CD8-positive, alpha-beta memory T cell (primary cell): ENCODE measurements around the gene UFC1. TPM values are rescaled to one million over a fixed set of nuclear protein-coding genes. Genes with fewer than 3 reads are reported as not detected.
"Not testable (repeated sequence)": the region's sequence is repeated elsewhere in the genome, so short reads cannot be mapped to it uniquely, and the experiment has no call there.

ENCODE experiments used
- CTCF ChIA-PET: fragments of 350-600 bp; sonication (Branson Sonifier 250); formaldehyde crosslinking; loops from one replicate; lab custom pipeline; 2021; ENCODE audit warnings: antibody characterized with exemption; lab: Charles Lee
- POLR2A ChIA-PET: fragments of 350-600 bp; sonication (Branson Sonifier 250); formaldehyde crosslinking; loops from one replicate; lab custom pipeline; 2021; ENCODE audit warnings: antibody characterized with exemption; lab: Charles Lee
- DNase-seq, 5 donors: peaks; one replicate each; pipeline versions ENCODE4 v3.0.0 to v3.0.0-alpha.2; 2020 to 2022; ENCODE audit warnings: mixed read lengths in 1 of 5
- H3K27ac ChIP-seq: one replicate; pipeline ENCODE4 v1.7.0; 2013; ENCODE audit warnings: low read depth, mild to moderate bottlenecking, low read length, moderate library complexity
- H3K27me3 ChIP-seq: 2 replicates; pipeline ENCODE4 v1.7.0; 2013; ENCODE audit warnings: low read length, mild to moderate bottlenecking; ENCODE audit not compliant: insufficient read depth, poor library complexity, severe bottlenecking
- H3K36me3 ChIP-seq: 2 replicates; pipeline ENCODE4 v1.7.0; 2013; ENCODE audit warnings: mild to moderate bottlenecking, low read length, moderate library complexity; ENCODE audit not compliant: insufficient read depth
- H3K4me1 ChIP-seq: 2 replicates; pipeline ENCODE4 v1.7.0; 2013; ENCODE audit warnings: mild to moderate bottlenecking, low read length, moderate library complexity; ENCODE audit not compliant: insufficient read depth
- H3K4me3 ChIP-seq: 2 replicates; pipeline ENCODE4 v1.7.0; 2013; ENCODE audit warnings: mild to moderate bottlenecking, low read length
- H3K9me3 ChIP-seq: 2 replicates; pipeline ENCODE4 v1.7.0; 2013; ENCODE audit warnings: mild to moderate bottlenecking, low read length
- H3K27ac Mint-ChIP-seq, 8 donors: one replicate each; pipeline ENCODE4 v1.8.0; 2020 to 2021; ENCODE audit warnings: mixed read lengths in 8 of 8, mild to moderate bottlenecking in 6 of 8, inconsistent platforms in 3 of 8, moderate library complexity in 3 of 8
- H3K27me3 Mint-ChIP-seq, 2 donors: one replicate each; pipeline ENCODE4 v1.8.0; 2020 to 2021; ENCODE audit warnings: mixed read lengths in 2 of 2, mild to moderate bottlenecking in 1 of 2, moderate library complexity in 1 of 2
- H3K36me3 Mint-ChIP-seq, 3 donors: one replicate each; pipeline ENCODE4 v1.8.0; 2020 to 2021; ENCODE audit warnings: mixed read lengths in 3 of 3, inconsistent platforms in 1 of 3, mild to moderate bottlenecking in 1 of 3
- H3K4me1 Mint-ChIP-seq, 3 donors: one replicate each; pipeline ENCODE4 v1.8.0; 2020 to 2021; ENCODE audit warnings: mixed read lengths in 3 of 3, inconsistent platforms in 1 of 3, mild to moderate bottlenecking in 1 of 3
- H3K4me3 Mint-ChIP-seq, 7 donors: one replicate each; pipeline ENCODE4 v1.8.0; 2020 to 2021; ENCODE audit warnings: mixed read lengths in 7 of 7, mild to moderate bottlenecking in 6 of 7, moderate library complexity in 4 of 7, inconsistent platforms in 2 of 7
- H3K9me3 Mint-ChIP-seq, 5 donors: one replicate each; pipeline ENCODE4 v1.8.0; 2020 to 2022; ENCODE audit warnings: mixed read lengths in 5 of 5, mild to moderate bottlenecking in 3 of 5, moderate library complexity in 2 of 5, inconsistent platforms in 1 of 5
- polyA plus RNA-seq: library from polyadenylated mRNA; unstranded; fragments of 300-500 nt; fragmentation: Illumina TruSeq; gene quantifications from one replicate; pipeline ENCODE4 v1.2.3, GENCODE V29; 2021
- total RNA-seq, 2 experiments: library from RNA; stranded (reverse); gene quantifications; one replicate each; pipeline ENCODE4 v1.2.3, GENCODE V29; 2021

UFC1 gene
- total and polyA plus RNA-seq, 3 experiments from 2014 or later, result 109 to 174 (median 118) TPM

DNA sequence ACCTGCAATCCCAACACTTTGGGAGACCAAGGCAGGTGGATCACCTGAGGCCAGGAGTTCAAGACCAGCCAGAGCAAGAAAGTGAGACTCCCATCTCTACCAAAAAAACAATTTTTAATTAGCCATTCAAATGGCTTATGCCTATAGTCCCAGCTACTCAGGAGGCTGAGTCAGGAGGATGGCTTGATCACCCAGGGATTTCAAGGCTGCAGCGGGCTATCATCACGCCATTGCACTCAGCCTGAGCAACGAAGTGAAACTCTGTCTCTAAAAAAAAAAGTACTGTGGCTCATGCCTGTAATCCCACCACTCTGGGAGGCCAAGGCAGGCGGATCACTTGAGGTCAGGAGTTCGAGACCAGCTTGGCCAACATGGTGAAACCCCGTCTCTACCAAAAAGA is 37.8 kb upstream of the UFC1 start:
- H3K27me3 ChIP-seq, H3K27ac ChIP-seq, H3K9me3 Mint-ChIP-seq, H3K4me3 ChIP-seq, H3K27me3 Mint-ChIP-seq, H3K9me3 ChIP-seq, DNase-seq, H3K36me3 ChIP-seq: not testable (repeated sequence)
- Mint-ChIP-seq H3K27ac (peak overlapping the region in 5 of 8 donors; percentile 21 to 95 (median 80)), H3K4me1 (peaks cover 70 to 88% (median 78%) of the 10 kb centered on the region in 3 donors), H3K4me3 (peak overlapping the region; percentile 11 to 95 (median 93)), H3K36me3 (peaks cover 0 to 44% (median 5%) of the 10 kb centered on the region in 3 donors)
- CTCF ChIA-PET, result interaction anchor here (2.3 kb wide), 1 partner anchor 16 kb away, joined by 5 read pairs; no protein-coding TSS in a partner anchor
- H3K4me1 ChIP-seq, result peaks cover 53% of the 10 kb centered on the region
- POLR2A ChIA-PET, result interaction anchor here (2.3 kb wide), 1 partner anchor 38 kb away, joined by 5 read pairs; the partner anchor contains the start of gene UFC1

DNA sequence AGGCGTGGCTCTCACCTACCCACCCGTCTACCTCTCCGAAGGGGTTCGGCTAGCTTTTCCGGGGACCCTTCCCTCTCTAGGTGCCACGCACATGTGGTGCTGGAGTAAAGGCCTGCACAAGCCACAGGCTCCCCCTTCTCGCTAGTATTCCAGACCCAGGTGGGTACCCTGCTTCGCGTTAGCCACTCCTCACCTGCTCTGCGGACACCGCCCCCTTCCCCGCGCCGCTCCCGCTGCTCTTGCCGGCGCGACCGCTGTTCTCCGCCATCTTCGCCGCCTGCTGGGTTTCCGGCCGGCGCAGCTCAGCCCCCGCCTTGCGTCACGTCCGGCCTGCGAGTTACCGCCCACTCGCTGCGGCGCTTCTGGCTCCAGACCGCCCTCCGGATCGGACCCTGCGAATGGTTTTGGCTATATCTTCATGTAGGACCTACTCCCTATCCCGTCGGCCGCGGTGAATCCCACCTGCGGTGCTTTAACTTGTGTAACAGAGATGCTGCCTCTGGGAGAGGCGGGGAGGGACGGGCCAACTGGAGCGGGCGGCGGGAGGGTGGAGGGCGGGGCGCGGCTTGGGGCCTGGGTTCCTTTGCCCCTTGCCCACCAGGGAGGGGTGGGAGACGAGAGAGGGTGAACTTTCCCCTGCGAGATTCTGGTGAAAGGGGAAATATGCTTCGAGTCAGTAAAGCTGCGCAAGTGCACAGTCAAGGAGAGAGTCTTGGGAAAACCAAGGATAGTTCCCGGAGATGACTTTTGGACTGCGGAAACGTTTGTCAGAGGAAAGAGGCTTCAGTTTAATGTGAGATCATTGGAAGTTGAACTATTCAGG is 35.8 kb upstream of the UFC1 start, which contains the start of the genes NIT1 and PFDN2:
Gene NIT1, plus strand, starts transcription at position 347 of the 823 bp plus-strand sequence. Its CDS starts 72 bp downstream, at position 419.
Gene PFDN2, minus strand, starts transcription at position 279 of the 823 bp plus-strand sequence. Its CDS starts 11 bp downstream, at position 268.
- no peaks in the 10 kb centered on the region for H3K27me3 ChIP-seq
- peaks cover 0 to 60% (median 6%) of the 10 kb centered on the region in 3 donors for H3K36me3 Mint-ChIP-seq
- no peaks in the 10 kb centered on the region for H3K9me3 Mint-ChIP-seq
- peak within 1 kb of the TSS; percentile 92 to 98 (median 94) for H3K4me3 Mint-ChIP-seq
- peaks cover 57 to 72% (median 62%) of the 10 kb centered on the region in 3 donors for H3K4me1 Mint-ChIP-seq
- H3K36me3 ChIP-seq, result peaks cover 23% of the 10 kb centered on the region
- peak; percentile 76 to 89 (median 83) for DNase-seq
- CTCF ChIA-PET, result interaction anchor here (0.6 to 2.3 kb wide), 12 partner anchors 15 to 263 kb away, joined by 3 to 7 read pairs (median 4); partner anchors contain the start of genes DEDD, KLHDC9, TSTD1 and USF1
- H3K9me3 ChIP-seq, result no peaks in the 10 kb centered on the region
- H3K4me1 ChIP-seq, result peaks cover 53% of the 10 kb centered on the region
- POLR2A ChIA-PET, result interaction anchor here (0.6 to 2.3 kb wide), 9 partner anchors 14 to 856 kb away, joined by 3 to 11 read pairs (median 3); partner anchors contain the start of genes ARHGAP30, DCAF8, DEDD and KLHDC9
- H3K4me3 ChIP-seq, result peak within 1 kb of the TSS; percentile 98
- H3K27me3 Mint-ChIP-seq, result no peaks in the 10 kb centered on the region
- H3K27ac Mint-ChIP-seq, result peak within 1 kb of the TSS; percentile 91 to 98 (median 96)
- H3K27ac ChIP-seq, result peak within 1 kb of the TSS; percentile 98

DNA sequence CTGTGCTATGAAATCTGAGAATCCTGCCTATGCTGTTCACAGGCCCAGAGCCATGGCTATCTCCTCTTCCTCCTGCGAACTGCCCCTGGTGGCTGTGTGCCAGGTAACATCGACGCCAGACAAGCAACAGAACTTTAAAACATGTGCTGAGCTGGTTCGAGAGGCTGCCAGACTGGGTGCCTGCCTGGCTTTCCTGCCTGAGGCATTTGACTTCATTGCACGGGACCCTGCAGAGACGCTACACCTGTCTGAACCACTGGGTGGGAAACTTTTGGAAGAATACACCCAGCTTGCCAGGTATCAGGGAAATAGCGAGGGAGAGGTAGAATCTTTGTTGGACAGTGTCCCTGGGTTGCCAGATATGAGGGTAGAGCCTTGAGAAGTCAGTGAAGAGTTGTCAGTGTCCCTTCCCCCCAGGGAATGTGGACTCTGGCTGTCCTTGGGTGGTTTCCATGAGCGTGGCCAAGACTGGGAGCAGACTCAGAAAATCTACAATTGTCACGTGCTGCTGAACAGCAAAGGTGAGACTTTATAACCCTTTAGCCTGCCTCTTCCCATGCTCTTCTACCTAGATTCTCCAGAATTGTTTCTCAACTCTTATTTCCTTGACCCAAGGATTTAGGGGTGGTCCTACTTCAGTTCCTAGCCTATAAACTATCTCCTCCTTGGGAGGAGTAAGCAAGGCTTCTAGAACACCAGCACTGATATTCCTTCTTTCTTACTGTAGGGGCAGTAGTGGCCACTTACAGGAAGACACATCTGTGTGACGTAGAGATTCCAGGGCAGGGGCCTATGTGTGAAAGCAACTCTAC is 34.5 kb upstream of the UFC1 start:
- POLR2A ChIA-PET, result no interaction called here
- CTCF ChIA-PET, result interaction anchor here (1.5 kb wide), 1 partner anchor 14 kb away, joined by 4 read pairs; no protein-coding TSS in a partner anchor
- peaks cover 28% of the 10 kb centered on the region for H3K36me3 ChIP-seq

DNA sequence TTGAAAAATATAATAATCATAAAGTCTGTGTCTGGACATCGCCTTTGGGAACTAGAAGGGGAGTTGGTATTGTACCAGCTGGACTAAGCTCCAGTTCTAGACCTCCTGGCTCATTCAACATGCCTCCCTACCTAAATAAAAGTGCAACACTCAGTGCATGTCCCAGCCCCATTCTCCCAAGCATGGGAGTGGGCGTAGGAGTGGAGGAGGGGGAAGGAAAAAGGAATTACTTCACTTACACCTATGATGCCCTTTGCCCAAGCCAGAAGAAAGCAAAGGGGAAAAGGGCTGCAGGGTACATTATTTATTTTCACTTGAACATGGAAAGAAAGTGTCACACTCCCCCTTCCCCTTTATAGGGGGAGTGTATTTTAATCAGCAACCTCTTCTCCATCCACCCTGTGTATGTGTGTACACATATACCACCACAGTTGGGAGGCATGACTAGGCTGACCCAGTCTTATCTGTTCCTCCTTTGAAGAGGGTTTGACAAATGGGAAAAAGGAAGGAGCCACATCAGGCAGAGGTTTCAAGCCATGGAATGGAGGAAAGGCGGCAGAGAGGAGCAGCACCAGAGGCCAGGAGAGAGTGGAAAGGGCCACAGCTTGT is 32.6 kb upstream of the UFC1 start:
- Histone ChIP-seq H3K36me3 (peaks cover 30% of the 10 kb centered on the region), H3K4me1 (peaks cover 35% of the 10 kb centered on the region), H3K4me3 (no peak overlapping the region), H3K27ac (no peak overlapping the region), H3K9me3 (no peaks in the 10 kb centered on the region), H3K27me3 (no peaks in the 10 kb centered on the region)
- Mint-ChIP-seq H3K27me3 (no peaks in the 10 kb centered on the region), H3K4me1 (peaks cover 33 to 47% (median 36%) of the 10 kb centered on the region in 3 donors), H3K9me3 (no peaks in the 10 kb centered on the region), H3K27ac (peak overlapping the region in 5 of 8 donors; percentile 19 to 91 (median 51)), H3K36me3 (peaks cover 0 to 76% (median 9%) of the 10 kb centered on the region in 3 donors), H3K4me3 (no peak overlapping the region)
- no peak for DNase-seq
- POLR2A ChIA-PET, result interaction anchor here (1.0 kb wide), 1 partner anchor 9 kb away, joined by 3 read pairs; no protein-coding TSS in a partner anchor
- CTCF ChIA-PET, result interaction anchor here (0.6 to 1.1 kb wide), 2 partner anchors 75 to 98 kb away, joined by 3 to 4 read pairs; partner anchors contain the start of gene USF1

More for the DNA sequence above, 34.5 kb upstream of the UFC1 start:
- H3K4me1 ChIP-seq, result peaks cover 49% of the 10 kb centered on the region
- H3K27me3 Mint-ChIP-seq, result no peaks in the 10 kb centered on the region
- no peaks in the 10 kb centered on the region for H3K9me3 Mint-ChIP-seq
- DNase-seq, result peak; percentile 38 to 78 (median 64)
- H3K4me3 Mint-ChIP-seq, result peak overlapping the region; percentile 78 to 98 (median 93)
- H3K27ac ChIP-seq, result peak overlapping the region; percentile 98
- H3K27me3 ChIP-seq, result no peaks in the 10 kb centered on the region
- H3K4me3 ChIP-seq, result peak overlapping the region; percentile 98
- no peaks in the 10 kb centered on the region for H3K9me3 ChIP-seq
- H3K4me1 Mint-ChIP-seq, result peaks cover 44 to 59% (median 49%) of the 10 kb centered on the region in 3 donors
- H3K36me3 Mint-ChIP-seq, result peaks cover 0 to 66% (median 7%) of the 10 kb centered on the region in 3 donors
- H3K27ac Mint-ChIP-seq, result peak overlapping the region; percentile 91 to 99 (median 96)

DNA sequence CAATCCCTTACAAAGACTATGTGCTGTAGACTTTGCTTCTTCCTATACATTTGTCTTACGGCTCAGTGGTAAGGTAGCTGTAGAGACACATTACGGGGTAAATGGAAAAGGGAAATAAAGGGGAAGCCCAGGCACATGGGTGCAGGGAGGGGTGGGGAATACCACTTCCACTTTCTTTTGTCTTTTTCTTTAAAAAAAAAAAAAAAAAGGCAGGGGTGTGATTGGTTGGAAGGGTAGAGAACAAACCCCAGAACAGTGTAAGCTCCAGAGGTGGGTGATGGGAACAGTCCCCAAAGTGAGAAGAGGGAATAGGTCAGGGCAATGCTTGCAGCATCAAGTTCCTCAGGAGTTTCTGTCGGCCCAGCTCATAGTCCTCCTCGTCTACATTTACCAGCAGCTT is 31.9 kb upstream of the UFC1 start:
- no peak for DNase-seq
- H3K9me3 Mint-ChIP-seq, result no peaks in the 10 kb centered on the region
- peaks cover 31% of the 10 kb centered on the region for H3K4me1 ChIP-seq
- POLR2A ChIA-PET, result interaction anchor here (0.7 to 1.0 kb wide), 2 partner anchors 9 to 32 kb away, joined by 3 read pairs; partner anchors contain the start of gene UFC1
- peak overlapping the region in 5 of 8 donors; percentile 19 to 68 (median 38) for H3K27ac Mint-ChIP-seq
- H3K4me1 Mint-ChIP-seq, result peaks cover 31 to 44% (median 34%) of the 10 kb centered on the region in 3 donors
- H3K27me3 ChIP-seq, result no peaks in the 10 kb centered on the region
- no peak overlapping the region for H3K4me3 Mint-ChIP-seq
- H3K9me3 ChIP-seq, result no peaks in the 10 kb centered on the region
- no peaks in the 10 kb centered on the region for H3K27me3 Mint-ChIP-seq
- H3K36me3 ChIP-seq, result peaks cover 33% of the 10 kb centered on the region
- H3K4me3 ChIP-seq, result no peak overlapping the region
- CTCF ChIA-PET, result interaction anchor here (0.9 to 1.1 kb wide), 2 partner anchors 13 to 76 kb away, joined by 3 read pairs; partner anchors contain the start of gene USF1
- H3K36me3 Mint-ChIP-seq, result peaks cover 0 to 78% (median 13%) of the 10 kb centered on the region in 3 donors
- no peak overlapping the region for H3K27ac ChIP-seq

DNA sequence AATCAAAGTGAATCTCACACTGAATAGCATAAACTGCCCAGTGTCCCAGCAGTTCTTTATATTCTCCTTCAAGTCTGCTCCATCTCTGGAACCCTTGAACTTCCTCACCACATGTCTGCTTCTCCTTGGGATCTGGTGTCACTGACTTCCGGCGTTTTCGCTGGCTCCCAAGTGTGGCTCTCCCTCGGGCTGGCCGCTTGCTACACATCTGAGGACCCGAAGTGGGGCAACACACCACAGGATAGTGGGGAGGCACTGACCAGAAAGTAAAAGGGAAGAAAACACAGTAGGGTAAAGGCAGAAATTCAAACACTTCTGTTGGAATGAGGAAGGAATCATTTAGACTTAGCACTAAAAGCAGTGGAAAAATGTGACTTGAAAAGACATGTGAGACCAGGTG is 30.8 kb upstream of the UFC1 start:
- DNase-seq, result no peak
- Histone ChIP-seq H3K9me3 (no peaks in the 10 kb centered on the region), H3K27ac (no peak overlapping the region), H3K36me3 (peaks cover 37% of the 10 kb centered on the region), H3K4me3 (no peak overlapping the region), H3K27me3 (no peaks in the 10 kb centered on the region), H3K4me1 (peaks cover 34% of the 10 kb centered on the region)
- POLR2A ChIA-PET, result no interaction called here
- Mint-ChIP-seq H3K27me3 (no peaks in the 10 kb centered on the region), H3K9me3 (no peaks in the 10 kb centered on the region), H3K27ac (peak overlapping the region in 4 of 8 donors; percentile 8 to 70 (median 47)), H3K4me3 (peak overlapping the region in 1 of 7 donors; percentile 63), H3K36me3 (peaks cover 0 to 82% (median 13%) of the 10 kb centered on the region in 3 donors), H3K4me1 (peaks cover 37 to 44% (median 38%) of the 10 kb centered on the region in 3 donors)
- CTCF ChIA-PET, result interaction anchor here (0.9 kb wide), 1 partner anchor 14 kb away, joined by 3 read pairs; no protein-coding TSS in a partner anchor
